Stomach (tissue), 9 donors: ENCODE measurements around the gene TTC14. TPM values are rescaled to one million over a fixed set of nuclear protein-coding genes. Genes with fewer than 3 reads are reported as not detected.
"Not testable (repeated sequence)": the region's sequence is repeated elsewhere in the genome, so short reads cannot be mapped to it uniquely, and the experiment has no call there.

ENCODE experiments used
- DNase-seq, 2 donors: peaks; one replicate each; pipeline versions ENCODE4 v3.0.0 to v3.0.0-alpha.2; 2013 to 2019
- H3K27ac ChIP-seq, 5 donors: fragments of 200-600 bp in 4 of 5; sonication (generic) in 4 of 5; one replicate each; pipeline ENCODE4 v1.5.1; 2013 to 2019; ENCODE audit warnings: mild to moderate bottlenecking in 1 of 5, moderate library complexity in 1 of 5
- H3K27me3 ChIP-seq, 3 donors: fragments of 200-600 bp; sonication (generic); one replicate each; pipeline ENCODE4 v1.5.1; 2017 to 2019; ENCODE audit warnings: mixed run types in 1 of 3
- H3K36me3 ChIP-seq, 4 donors: fragments of 200-600 bp; sonication (generic); 1 replicate in 3 of 4; 2 replicates in 1 of 4; pipeline ENCODE4 v1.5.1; 2016 to 2019
- H3K4me1 ChIP-seq, 4 donors: fragments of 200-600 bp; sonication (generic); one replicate each; pipeline ENCODE4 v1.5.1; 2016 to 2019
- H3K4me3 ChIP-seq, 4 donors: fragments of 200-600 bp; sonication (generic) in 3 of 4; one replicate each; pipeline ENCODE4 v1.5.1; 2016 to 2019; ENCODE audit warnings: mild to moderate bottlenecking in 1 of 4
- H3K9me3 ChIP-seq, 4 donors: fragments of 200-600 bp; sonication (generic); one replicate each; pipeline ENCODE4 v1.5.1; 2016 to 2019
- EP300 ChIP-seq: sonication (generic); formaldehyde crosslinking; IDR thresholded peaks from one replicate; pipeline ENCODE4 v1.6.1; 2017; ENCODE audit warnings: antibody characterized with exemption
- POLR2A ChIP-seq, 4 donors: fragments of 450-650 bp; IDR thresholded peaks; one replicate each; pipeline ENCODE4 v1.6.1; 2016; ENCODE audit warnings: antibody characterized with exemption in 4 of 4, control low read depth in 2 of 4, mild to moderate bottlenecking in 1 of 4, moderate library complexity in 1 of 4
- POLR2AphosphoS5 ChIP-seq, 3 donors: sonication (generic); formaldehyde crosslinking; IDR thresholded peaks; one replicate each; pipeline ENCODE4 v1.6.1; 2016; ENCODE audit warnings: antibody characterized with exemption in 3 of 3
- WGBS, 5 donors: extraction: QIAGEN DNeasy Blood & Tissue Kit in 3 of 5; methylation state at CpG; one replicate each; pipeline versions ENCODE4 v1.1.5 to v1.1.7; 2013 to 2018; 5-methylcytosine and 5-hydroxymethylcytosine counted together
- intact Hi-C: fragments of 100-400 bp; cut with DNase I; formaldehyde crosslinking; loops from one replicate; pipeline ENCODE4 v1.15.1; 2023; ENCODE audit warnings: low total_unique reads
- polyA plus RNA-seq, 3 donors: library from polyadenylated mRNA; stranded (reverse); fragments of 200-250 nt; gene quantifications; one replicate each; pipeline ENCODE4 v1.2.3, GENCODE V29; 2013
- total RNA-seq, 5 donors: library from RNA; depleted of rRNA; stranded (reverse); fragments of >200 nt; gene quantifications; one replicate each; pipeline versions ENCODE4 v1.1.0 to v1.2.3, GENCODE V29; 2014 to 2016
- TF ChIP-seq, protein P1 (sequence below), 7 experiments: fragments of 450-650 bp in 4 of 7; fragments of 200-600 bp in 3 of 7; sonication (generic) in 3 of 7; IDR thresholded peaks; one replicate each; pipeline ENCODE4 v1.5.1; 2016 to 2019; ENCODE audit warnings: antibody characterized with exemption in 7 of 7, control low read depth in 2 of 7, mild to moderate bottlenecking in 1 of 7
- donor health status: healthy with polysubstance abuse.
- donor health status: Bipolar disorder and iron deficiency.
- donor health status: healthy.

Gene TTC14
- total and polyA plus RNA-seq, 8 donors, result 3.5 to 149 (median 43.0) TPM

DNA sequence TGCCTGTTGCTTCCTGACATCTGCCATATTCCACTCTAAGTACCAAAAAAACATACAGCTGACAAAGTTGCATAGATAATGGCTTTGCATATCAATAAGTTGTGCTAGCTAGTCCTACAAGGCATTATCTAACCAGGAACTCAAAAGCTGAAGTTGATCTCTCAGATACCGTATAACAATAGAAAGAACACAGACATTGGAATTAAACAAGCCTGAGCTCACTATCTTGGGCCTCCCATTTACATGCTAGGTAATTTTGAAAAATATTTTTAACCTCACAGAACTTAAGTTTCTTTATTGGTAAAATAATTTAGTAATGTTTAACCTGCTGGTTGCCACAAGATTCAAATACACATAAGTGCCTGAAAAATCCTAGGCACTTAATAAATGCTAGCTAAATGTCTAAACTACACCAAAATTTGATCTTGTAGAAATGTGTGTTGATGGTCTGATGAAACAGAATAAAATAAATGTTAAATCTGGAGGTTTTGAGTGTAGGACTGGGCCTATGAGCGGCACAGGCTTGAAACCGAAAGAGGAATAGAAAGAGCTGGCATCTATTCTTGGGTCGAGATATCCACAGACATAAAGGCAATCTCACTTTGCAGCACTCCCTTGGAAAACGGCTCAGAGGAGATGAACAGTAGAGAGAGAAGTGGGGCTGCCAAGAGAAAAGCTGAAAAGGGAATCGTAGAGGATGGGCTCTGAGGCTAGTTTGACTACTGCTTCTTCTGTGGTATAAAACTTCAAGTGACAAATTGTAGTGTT is 29.9 kb upstream of the TTC14 start:
- TF ChIP-seq POLR2A (IDR thresholded peaks at IDR 0.05), result no peak
- TF ChIP-seq POLR2AphosphoS5 (IDR thresholded peaks at IDR 0.05), result no peak
- TF ChIP-seq, protein P1, sequence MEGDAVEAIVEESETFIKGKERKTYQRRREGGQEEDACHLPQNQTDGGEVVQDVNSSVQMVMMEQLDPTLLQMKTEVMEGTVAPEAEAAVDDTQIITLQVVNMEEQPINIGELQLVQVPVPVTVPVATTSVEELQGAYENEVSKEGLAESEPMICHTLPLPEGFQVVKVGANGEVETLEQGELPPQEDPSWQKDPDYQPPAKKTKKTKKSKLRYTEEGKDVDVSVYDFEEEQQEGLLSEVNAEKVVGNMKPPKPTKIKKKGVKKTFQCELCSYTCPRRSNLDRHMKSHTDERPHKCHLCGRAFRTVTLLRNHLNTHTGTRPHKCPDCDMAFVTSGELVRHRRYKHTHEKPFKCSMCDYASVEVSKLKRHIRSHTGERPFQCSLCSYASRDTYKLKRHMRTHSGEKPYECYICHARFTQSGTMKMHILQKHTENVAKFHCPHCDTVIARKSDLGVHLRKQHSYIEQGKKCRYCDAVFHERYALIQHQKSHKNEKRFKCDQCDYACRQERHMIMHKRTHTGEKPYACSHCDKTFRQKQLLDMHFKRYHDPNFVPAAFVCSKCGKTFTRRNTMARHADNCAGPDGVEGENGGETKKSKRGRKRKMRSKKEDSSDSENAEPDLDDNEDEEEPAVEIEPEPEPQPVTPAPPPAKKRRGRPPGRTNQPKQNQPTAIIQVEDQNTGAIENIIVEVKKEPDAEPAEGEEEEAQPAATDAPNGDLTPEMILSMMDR (IDR thresholded peaks at IDR 0.05), result no peak
- TF ChIP-seq EP300, result no peak
- H3K9me3 ChIP-seq, result no peaks in the 10 kb centered on the region
- no peak overlapping the region for H3K27ac ChIP-seq
- DNase-seq, result no peak
- H3K4me1 ChIP-seq, result no peaks in the 10 kb centered on the region
- H3K4me3 ChIP-seq, result no peak overlapping the region
- H3K36me3 ChIP-seq, result no peaks in the 10 kb centered on the region
- intact Hi-C loops, result no loop called here
- H3K27me3 ChIP-seq, result no peaks in the 10 kb centered on the region
- 68 to 77% (median 74%) methylated on average over 6 of the region's 6 CpGs for WGBS, 5 donors

- no peak overlapping the region for H3K4me3 ChIP-seq
- no peak overlapping the region for H3K27ac ChIP-seq
- H3K9me3 ChIP-seq, result peaks cover 0 to 3% (median 0%) of the 10 kb centered on the region in 4 donors
- DNase-seq, result no peak
- H3K4me1 ChIP-seq, result no peaks in the 10 kb centered on the region
- TF ChIP-seq, protein P1 (IDR thresholded peaks at IDR 0.05), result no peak
- TF ChIP-seq POLR2AphosphoS5 (IDR thresholded peaks at IDR 0.05) (no peak), EP300 (no peak), POLR2A (IDR thresholded peaks at IDR 0.05) (no peak)
- H3K36me3 ChIP-seq, result no peaks in the 10 kb centered on the region
- 65 to 87% (median 81%) methylated on average over 3 of the region's 3 CpGs for WGBS, 5 donors
- no peaks in the 10 kb centered on the region for H3K27me3 ChIP-seq
- intact Hi-C loops, result no loop called here
Observed at GRCh38 chr3:180575571-180575970, 26.4 kb upstream of the TTC14 start.

- intact Hi-C loops, result no loop called here
- WGBS, 5 donors, result 70 to 84% (median 80%) methylated on average over 1 of the region's 1 CpG
- Histone ChIP-seq H3K27ac (no peak overlapping the region), H3K4me3 (no peak overlapping the region), H3K27me3 (peaks cover 0 to 19% (median 0%) of the 10 kb centered on the region in 3 donors), H3K4me1 (no peaks in the 10 kb centered on the region), H3K36me3 (no peaks in the 10 kb centered on the region), H3K9me3 (peaks cover 0 to 3% (median 0%) of the 10 kb centered on the region in 4 donors)
- no peak for DNase-seq
- TF ChIP-seq POLR2A (IDR thresholded peaks at IDR 0.05) (no peak), EP300 (no peak), POLR2AphosphoS5 (IDR thresholded peaks at IDR 0.05) (no peak)
- TF ChIP-seq, protein P1 (IDR thresholded peaks at IDR 0.05), result no peak
Observed at GRCh38 chr3:180580934-180581333, 21.0 kb upstream of the TTC14 start.

DNA sequence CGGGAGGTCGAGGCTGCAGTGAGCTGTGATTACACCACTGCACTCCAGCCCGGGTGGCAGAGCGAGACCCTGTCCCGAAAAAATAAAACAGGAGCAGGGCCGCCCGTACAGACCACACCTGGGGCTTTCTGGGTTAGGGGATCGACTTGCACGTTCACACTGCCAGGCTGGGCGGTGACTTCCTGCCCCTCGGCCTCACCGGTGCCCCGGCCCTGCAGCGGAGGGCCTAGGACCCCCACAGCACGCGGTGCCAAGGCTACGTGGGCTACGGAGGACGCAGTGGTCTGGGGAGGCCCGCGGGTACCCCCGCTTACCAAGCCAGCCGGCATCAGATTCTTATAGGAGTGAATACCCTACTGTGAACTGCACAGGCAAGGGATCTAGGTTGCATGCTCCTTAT is 11.6 kb upstream of the TTC14 start:
- no peak for TF ChIP-seq POLR2A (IDR thresholded peaks at IDR 0.05)
- no peak for TF ChIP-seq EP300
- TF ChIP-seq, protein P1 (IDR thresholded peaks at IDR 0.05), result no peak
- TF ChIP-seq POLR2AphosphoS5 (IDR thresholded peaks at IDR 0.05), result no peak
- H3K36me3 ChIP-seq, result no peaks in the 10 kb centered on the region
- H3K4me3 ChIP-seq, result no peak overlapping the region
- H3K27me3 ChIP-seq, result peaks cover 0 to 27% (median 11%) of the 10 kb centered on the region in 3 donors
- intact Hi-C loops, result no loop called here
- H3K27ac ChIP-seq, result no peak overlapping the region
- no peaks in the 10 kb centered on the region for H3K4me1 ChIP-seq
- no peaks in the 10 kb centered on the region for H3K9me3 ChIP-seq
- WGBS, 5 donors, result 90 to 95% (median 92%) methylated on average over 17 to 23 of the region's 23 CpGs
- no peak for DNase-seq

DNA sequence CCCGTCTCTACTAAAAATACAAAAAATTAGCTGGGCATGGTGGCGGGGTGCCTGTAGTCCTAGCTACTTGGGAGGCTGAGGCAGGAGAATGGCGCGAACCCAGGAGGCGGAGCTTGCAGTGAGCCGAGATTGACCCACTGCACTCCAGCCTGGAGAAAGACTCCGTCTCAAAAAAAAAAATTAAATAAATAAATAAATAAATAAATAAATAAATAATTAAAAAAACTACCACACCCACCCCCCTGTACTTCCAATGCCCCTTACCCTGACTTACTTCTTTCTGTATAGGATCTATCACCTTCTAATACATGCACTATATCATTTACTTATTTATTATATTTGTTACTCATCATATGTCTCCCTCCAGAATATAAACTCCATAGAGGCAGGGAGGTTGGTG is 8.3 kb upstream of the TTC14 start:
- DNase-seq, H3K36me3 ChIP-seq, H3K4me3 ChIP-seq, H3K4me1 ChIP-seq, intact Hi-C loops, H3K27ac ChIP-seq, H3K9me3 ChIP-seq: not testable (repeated sequence)
- peaks cover 0 to 24% (median 9%) of the 10 kb centered on the region in 3 donors for H3K27me3 ChIP-seq
- WGBS, 5 donors, result 89 to 95% (median 90%) methylated on average over 7 of the region's 7 CpGs
